ENCODE measurements around the gene PKIG. TPM values are rescaled to one million over a fixed set of nuclear protein-coding genes. Genes with fewer than 3 reads are reported as not detected.
A peak's percentile ranks its signal among the peaks of the same experiment; 100 is the strongest.

Gene PKIG
- total RNA-seq, 2 donors from 2014 or later, result 125 to 186 TPM

- H3K4me1 ChIP-seq (ENCODE audit: control insufficient read depth in 1 of 2, low read depth in 2 of 2), result peaks cover 1 to 4% of the 10 kb centered on the region in 2 donors
- DNase-seq (ENCODE audit: low spot score) (no peak), ATAC-seq (ENCODE audit: insufficient number of reproducible peaks, low FRiP score, low read depth) (no peak)
- H3K4me3 ChIP-seq, result no peak overlapping the region
- H3K36me3 ChIP-seq, result no peaks in the 10 kb centered on the region
- no peaks in the 10 kb centered on the region for H3K9me3 ChIP-seq
- H3K27ac ChIP-seq, result no peak overlapping the region
- no peaks in the 10 kb centered on the region for H3K27me3 ChIP-seq (replicated peaks; ENCODE audit: insufficient read depth)
- TF ChIP-seq CTCF (IDR thresholded peaks at IDR 0.05), result no peak
Observed at GRCh38 chr20:44637042-44637441, 54.7 kb downstream of the PKIG start.

- no peaks in the 10 kb centered on the region for H3K9me3 ChIP-seq
- ATAC-seq (ENCODE audit: insufficient number of reproducible peaks, low FRiP score, low read depth) (no peak), DNase-seq (ENCODE audit: low spot score) (no peak)
- no peak overlapping the region for H3K4me3 ChIP-seq
- H3K27me3 ChIP-seq (replicated peaks; ENCODE audit: insufficient read depth), result no peaks in the 10 kb centered on the region
- TF ChIP-seq CTCF (IDR thresholded peaks at IDR 0.05), result no peak
- H3K4me1 ChIP-seq (ENCODE audit: control insufficient read depth in 1 of 2, low read depth in 2 of 2), result peaks cover 8 to 11% of the 10 kb centered on the region in 2 donors
- H3K27ac ChIP-seq, result no peak overlapping the region
- H3K36me3 ChIP-seq, result no peaks in the 10 kb centered on the region
Observed at GRCh38 chr20:44637522-44638372, 55.4 kb downstream of the PKIG start.

- no peak for TF ChIP-seq CTCF (IDR thresholded peaks at IDR 0.05)
- Histone ChIP-seq H3K9me3 (no peaks in the 10 kb centered on the region), H3K36me3 (no peaks in the 10 kb centered on the region), H3K4me1 (ENCODE audit: control insufficient read depth in 1 of 2, low read depth in 2 of 2) (peaks cover 14 to 29% of the 10 kb centered on the region in 2 donors), H3K27ac (no peak overlapping the region), H3K27me3 (replicated peaks; ENCODE audit: insufficient read depth) (no peaks in the 10 kb centered on the region), H3K4me3 (no peak overlapping the region)
- ATAC-seq (ENCODE audit: insufficient number of reproducible peaks, low FRiP score, low read depth), result no peak
- no peak for DNase-seq (ENCODE audit: low spot score)
Observed at GRCh38 chr20:44640522-44640921, 58.1 kb downstream of the PKIG start.

- Histone ChIP-seq H3K36me3 (no peaks in the 10 kb centered on the region), H3K9me3 (no peaks in the 10 kb centered on the region), H3K4me3 (no peak overlapping the region), H3K4me1 (ENCODE audit: control insufficient read depth in 1 of 2, low read depth in 2 of 2) (peaks cover 14 to 29% of the 10 kb centered on the region in 2 donors), H3K27ac (no peak overlapping the region), H3K27me3 (replicated peaks; ENCODE audit: insufficient read depth) (no peaks in the 10 kb centered on the region)
- DNase-seq (ENCODE audit: low spot score), result no peak
- ATAC-seq (ENCODE audit: insufficient number of reproducible peaks, low FRiP score, low read depth), result no peak
- no peak for TF ChIP-seq CTCF (IDR thresholded peaks at IDR 0.05)
Observed at GRCh38 chr20:44641325-44641724, 58.9 kb downstream of the PKIG start.

GRCh38 chr20:44642203-44643153 lies 60.1 kb downstream of the PKIG start:
- H3K9me3 ChIP-seq, result no peaks in the 10 kb centered on the region
- H3K4me1 ChIP-seq (ENCODE audit: control insufficient read depth in 1 of 2, low read depth in 2 of 2), result peaks cover 14 to 29% of the 10 kb centered on the region in 2 donors
- H3K27ac ChIP-seq, result peak overlapping the region in 1 of 2 donors; percentile 46
- H3K4me3 ChIP-seq, result peak overlapping the region; percentile 43
- DNase-seq (ENCODE audit: low spot score) (no peak), ATAC-seq (ENCODE audit: insufficient number of reproducible peaks, low FRiP score, low read depth) (no peak)
- TF ChIP-seq CTCF (IDR thresholded peaks at IDR 0.05), result no peak
- H3K27me3 ChIP-seq (replicated peaks; ENCODE audit: insufficient read depth), result no peaks in the 10 kb centered on the region
- no peaks in the 10 kb centered on the region for H3K36me3 ChIP-seq

Data from thoracic aorta (tissue), 2 donors.